Medulla oblongata (tissue), 1 donor: ENCODE data around the gene GSTA1.
"Not testable (repeated sequence)": the region's sequence is repeated elsewhere in the genome, so short reads cannot be mapped to it uniquely, and the experiment has no call there.

Experiments
- DNase-seq: peaks from one replicate; pipeline ENCODE4 v3.0.0-alpha.2; 2015; ENCODE audit errors: extremely low spot score

The GSTA1 gene

DNA sequence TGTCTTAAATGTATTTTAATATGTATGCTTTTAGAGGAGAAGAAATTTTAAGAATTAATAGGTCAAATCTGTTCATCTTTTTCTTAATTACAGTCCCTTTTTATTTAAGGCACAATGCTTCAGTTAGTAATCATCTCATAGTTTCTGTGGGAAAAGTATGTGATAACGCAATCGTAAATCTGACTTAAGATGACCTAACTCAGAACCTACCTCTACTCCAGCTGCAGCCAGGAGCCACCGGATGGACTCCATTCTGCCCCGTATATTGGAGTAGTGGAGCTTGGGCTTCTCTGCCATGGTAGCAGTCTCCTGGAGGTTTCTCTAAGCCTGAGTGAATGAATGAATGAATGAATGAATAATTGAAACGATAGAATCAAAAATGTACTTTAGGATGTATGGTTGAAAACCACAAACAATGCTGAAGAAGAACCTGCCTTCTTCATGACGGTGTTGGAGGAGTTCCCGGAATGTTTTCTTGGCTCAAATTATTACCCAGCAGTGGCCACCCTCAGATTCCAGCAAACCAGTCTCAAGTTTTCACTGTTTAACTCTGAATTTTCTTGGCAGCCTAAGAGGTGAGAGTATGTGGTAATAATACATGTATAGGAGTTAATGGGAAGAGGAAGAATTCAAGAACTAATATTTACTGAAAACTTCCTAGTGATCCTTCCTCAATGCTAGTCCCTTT is 45.8 kb downstream of the GSTA1 start:
- not testable (repeated sequence) for DNase-seq

DNA sequence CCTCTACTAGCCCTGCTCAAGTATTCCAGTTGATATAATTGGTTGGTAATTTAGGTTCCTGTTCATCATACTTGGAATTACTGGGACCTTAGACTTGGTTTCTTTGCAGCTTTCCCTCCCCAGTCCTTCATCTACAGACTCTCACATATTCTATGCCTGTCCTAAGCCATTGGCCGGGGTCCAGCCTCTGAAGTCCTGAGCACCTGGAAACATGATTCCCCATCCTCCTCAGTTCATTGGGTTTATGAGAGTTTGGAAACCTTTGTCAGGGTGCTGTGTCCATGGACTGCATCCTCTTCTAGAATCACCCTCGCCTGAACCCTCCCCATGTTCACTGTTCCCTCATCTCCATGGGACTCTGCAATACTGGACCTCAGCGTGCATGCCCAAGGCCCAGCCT is 49.2 kb downstream of the GSTA1 start:
- no peak for DNase-seq

DNA sequence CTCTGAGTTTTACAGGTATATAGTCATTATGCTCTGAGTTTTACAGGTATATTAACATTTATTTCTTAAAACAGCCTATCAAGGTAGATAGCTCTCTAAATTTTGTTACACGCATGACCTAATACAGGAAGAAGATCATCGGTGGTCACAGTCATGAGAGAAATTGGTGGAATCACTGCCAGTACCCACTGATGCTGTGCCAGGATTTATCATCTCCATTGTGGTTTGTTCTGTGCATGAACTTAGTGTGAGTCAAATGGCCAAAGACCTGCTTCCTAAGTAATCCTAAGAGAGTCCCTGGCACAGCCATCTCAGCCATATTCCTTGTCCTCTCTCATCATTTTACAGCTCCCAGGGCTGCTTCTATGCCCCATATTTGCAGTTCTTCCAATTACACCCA is 50.5 kb downstream of the GSTA1 start:
- not testable (repeated sequence) for DNase-seq

GRCh38 chr6:52752310-52752709 is 51.3 kb downstream of the GSTA1 start:
- no peak for DNase-seq

DNA sequence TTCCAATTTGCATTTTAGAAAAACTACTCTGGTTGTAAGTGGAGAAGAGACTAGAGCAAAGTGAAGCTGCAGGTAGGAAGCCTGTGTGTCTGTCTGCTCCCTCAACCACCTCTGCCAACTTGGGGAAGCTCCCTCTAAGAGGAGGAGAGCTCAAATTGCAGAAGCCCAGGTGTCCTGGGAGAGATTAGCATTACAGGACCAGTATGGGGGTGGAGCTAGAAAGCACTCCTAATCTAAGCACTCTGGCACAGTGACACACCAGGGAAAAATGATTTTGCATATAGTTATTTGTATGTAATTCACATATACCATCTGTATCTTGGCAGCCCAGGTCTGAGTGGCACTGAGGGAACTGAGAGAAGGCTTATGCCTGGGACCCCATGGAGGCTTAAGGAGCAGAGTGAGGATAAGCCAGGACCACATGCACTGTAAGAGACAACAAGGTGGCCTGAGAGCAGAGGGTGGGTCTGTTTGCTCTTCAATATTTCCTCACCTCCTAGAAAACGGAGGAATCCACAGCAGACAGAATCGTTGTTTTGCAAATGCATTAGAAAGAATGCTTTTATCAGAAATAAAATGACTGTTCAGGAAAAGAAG is 54.0 kb downstream of the GSTA1 start:
- no peak for DNase-seq

- not testable (repeated sequence) for DNase-seq
Measured at GRCh38 chr6:52747301-52747700, 56.3 kb downstream of the GSTA1 start.

- DNase-seq, result no peak
Measured at GRCh38 chr6:52746213-52746612, 57.4 kb downstream of the GSTA1 start.

DNA sequence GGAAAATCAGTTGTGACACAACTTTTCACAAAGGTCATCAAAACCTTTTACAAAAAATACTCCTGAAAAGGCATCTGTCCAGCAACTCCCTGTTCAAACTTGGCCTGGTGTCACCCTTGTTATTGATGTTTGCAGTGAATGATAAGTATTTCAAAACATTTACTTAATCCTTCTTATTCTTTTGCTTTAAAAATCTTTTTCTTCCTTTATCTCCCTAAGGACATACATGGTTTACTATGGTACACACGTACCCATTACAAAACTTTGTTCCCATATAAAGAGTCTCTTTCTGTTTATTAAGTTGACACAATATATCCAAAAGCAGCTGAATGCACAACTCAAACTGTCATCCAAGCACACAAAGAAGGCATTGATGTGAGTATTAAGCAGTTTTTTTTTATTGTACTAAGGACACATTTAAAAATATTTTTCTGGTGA is 57.8 kb downstream of the GSTA1 start:
- no peak for DNase-seq

- DNase-seq, result no peak
Measured at GRCh38 chr6:52741872-52742271, 61.7 kb downstream of the GSTA1 start.
